Tibial nerve (tissue), 4 donors: ENCODE results near the gene C6orf89.

Source experiments
- CTCF ChIP-seq, 5 experiments: fragments of 200-600 bp in 3 of 5; fragments of 450-650 bp in 2 of 5; sonication (generic) in 3 of 5; IDR thresholded peaks; one replicate each; pipeline ENCODE4 v1.5.1; 2016 to 2019; ENCODE audit warnings: antibody characterized with exemption in 5 of 5, mild to moderate bottlenecking in 3 of 5, moderate library complexity in 2 of 5
- EP300 ChIP-seq, 2 donors: sonication (generic); formaldehyde crosslinking; IDR thresholded peaks; one replicate each; pipeline ENCODE4 v1.6.1; 2017; ENCODE audit warnings: antibody characterized with exemption in 2 of 2, mild to moderate bottlenecking in 1 of 2
- POLR2A ChIP-seq, 2 donors: fragments of 450-650 bp; IDR thresholded peaks; one replicate each; pipeline ENCODE4 v1.6.1; 2017; ENCODE audit warnings: antibody characterized with exemption in 2 of 2, mild to moderate bottlenecking in 2 of 2, moderate library complexity in 2 of 2

DNA sequence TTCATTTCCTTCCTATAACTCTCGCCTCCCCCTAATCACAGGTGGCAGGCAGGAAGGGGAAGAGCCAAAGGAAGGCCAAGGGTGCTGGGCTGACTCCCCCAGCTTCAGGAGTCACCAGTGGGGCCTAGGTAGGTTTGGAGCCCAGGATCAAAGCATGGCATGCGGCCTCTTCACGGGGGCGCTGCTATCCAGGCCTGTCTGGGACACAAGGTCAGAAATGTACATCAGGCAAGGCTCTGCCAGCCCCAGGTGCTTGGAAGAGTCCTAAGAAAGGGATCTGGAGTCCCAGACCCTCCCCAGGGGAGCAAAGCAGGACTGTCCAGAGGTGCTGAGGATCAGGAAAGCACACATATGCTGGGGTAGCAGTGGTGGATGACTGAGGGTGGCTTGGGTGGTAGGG lies 79.2 kb downstream of the C6orf89 start:
- TF ChIP-seq POLR2A (IDR thresholded peaks at IDR 0.05), result no peak
- no peak for TF ChIP-seq CTCF (IDR thresholded peaks at IDR 0.05)
- no peak for TF ChIP-seq EP300 (IDR thresholded peaks at IDR 0.05)
